GM18909 (cell line): ENCODE results near the gene MARCHF5.
"Not testable (repeated sequence)": the region's sequence is repeated elsewhere in the genome, so short reads cannot be mapped to it uniquely, and the experiment has no call there.

ENCODE experiments used
- ATAC-seq: cut with Tn5 transposase; IDR thresholded peaks from one replicate; pipeline ENCODE4 v1.9.1; 2021; ENCODE audit warnings: mild to moderate bottlenecking; ENCODE audit not compliant: unreplicated experiment, poor library complexity

The MARCHF5 gene

DNA sequence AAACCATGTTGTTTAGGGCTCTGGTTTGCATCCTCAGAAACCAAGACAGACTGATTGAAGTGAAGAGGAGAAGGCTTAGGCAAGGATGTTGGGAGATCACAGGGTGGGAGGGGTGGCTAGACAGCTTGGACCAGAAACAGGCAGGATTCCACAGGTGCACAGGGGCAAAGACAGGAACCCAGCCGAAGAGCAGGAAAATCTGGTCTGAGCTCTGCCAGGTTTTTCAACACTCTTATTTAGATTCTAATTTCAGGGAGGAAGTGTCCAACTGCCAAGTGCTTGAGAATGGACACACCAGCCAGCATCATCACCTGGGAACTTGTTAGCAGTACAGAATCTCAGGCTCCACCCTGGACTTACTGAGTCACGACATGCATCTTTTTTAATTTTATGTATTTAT, 93.8 kb downstream of the MARCHF5 start:
- ATAC-seq = no peak

DNA sequence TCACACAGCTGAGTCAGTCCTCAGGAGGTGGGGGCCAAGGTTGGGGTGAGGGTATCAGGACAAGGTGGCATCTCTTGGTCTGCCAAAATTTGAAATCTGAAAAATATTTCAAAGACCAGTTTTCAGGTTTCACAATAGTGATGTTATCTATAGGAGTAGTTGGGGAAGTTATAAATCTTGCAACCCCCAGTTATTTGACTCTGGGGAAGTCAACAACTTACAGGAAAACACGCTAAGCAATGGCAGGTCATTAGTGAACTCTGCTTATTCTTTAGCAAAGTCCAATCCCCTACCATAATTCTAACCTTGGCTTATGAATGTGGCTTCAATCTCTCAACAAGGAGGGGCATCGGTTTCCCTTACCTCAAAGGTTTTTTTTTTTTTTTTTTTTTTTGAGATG, 94.9 kb downstream of the MARCHF5 start:
- no peak for ATAC-seq

- ATAC-seq = no peak
Observed at GRCh38 chr10:92387289-92387940, 96.4 kb downstream of the MARCHF5 start.

GRCh38 chr10:92393173-92393572, 102.2 kb downstream of the MARCHF5 start:
- ATAC-seq = not testable (repeated sequence)

- ATAC-seq = no peak
Observed at GRCh38 chr10:92395271-92395670, 104.3 kb downstream of the MARCHF5 start.

DNA sequence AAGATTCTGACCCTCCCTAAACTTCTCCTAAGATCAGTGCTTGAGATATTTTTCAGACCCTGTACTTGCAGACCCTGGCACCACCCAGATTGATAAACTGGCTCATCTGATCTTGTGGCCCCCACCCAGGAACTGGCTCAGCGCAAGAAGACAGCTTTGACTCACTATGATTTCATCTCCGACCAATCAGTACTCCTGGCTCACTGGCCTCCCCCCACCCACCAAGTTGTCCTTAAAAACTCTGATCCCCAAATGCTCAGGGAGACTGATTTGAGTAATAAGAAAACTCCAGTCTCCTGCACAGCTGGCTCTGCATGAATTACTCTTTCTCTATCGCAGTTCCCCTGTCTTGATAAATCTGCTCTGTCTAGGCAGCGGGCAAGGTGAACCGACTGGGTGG, 111.3 kb downstream of the MARCHF5 start:
- not testable (repeated sequence) for ATAC-seq
